HG03095 (cell line): Measurements from ENCODE around the gene SAP130.
"Not testable (repeated sequence)": the region's sequence is repeated elsewhere in the genome, so short reads cannot be mapped to it uniquely, and the experiment has no call there.

Experiments
- ATAC-seq: cut with Tn5 transposase; IDR thresholded peaks from one replicate; pipeline ENCODE4 v1.9.1; 2021; ENCODE audit warnings: moderate library complexity; ENCODE audit not compliant: unreplicated experiment

Gene SAP130

GRCh38 chr2:127953849-127954248, 74.0 kb downstream of the SAP130 start:
- ATAC-seq, result no peak

GRCh38 chr2:127953128-127953718, 74.6 kb downstream of the SAP130 start:
- ATAC-seq, result no peak

GRCh38 chr2:127951026-127951425, 76.8 kb downstream of the SAP130 start:
- no peak for ATAC-seq

- no peak for ATAC-seq
Measured at GRCh38 chr2:127950264-127950663, 77.6 kb downstream of the SAP130 start.

- no peak for ATAC-seq
Measured at GRCh38 chr2:127945281-127945680, 82.6 kb downstream of the SAP130 start.

GRCh38 chr2:127943186-127943585, 84.7 kb downstream of the SAP130 start:
- ATAC-seq, result no peak

GRCh38 chr2:127942002-127942401, 85.9 kb downstream of the SAP130 start:
- no peak for ATAC-seq

- ATAC-seq, result no peak
Measured at GRCh38 chr2:127941461-127941860, 86.4 kb downstream of the SAP130 start.

GRCh38 chr2:127940641-127941040, 87.2 kb downstream of the SAP130 start:
- no peak for ATAC-seq

GRCh38 chr2:127935337-127935736, 92.5 kb downstream of the SAP130 start:
- no peak for ATAC-seq

GRCh38 chr2:127932199-127932876, 95.5 kb downstream of the SAP130 start:
- no peak for ATAC-seq

- no peak for ATAC-seq
Measured at GRCh38 chr2:127929449-127929848, 98.4 kb downstream of the SAP130 start.

- ATAC-seq, result no peak
Measured at GRCh38 chr2:127927384-127927783, 100.5 kb downstream of the SAP130 start.

GRCh38 chr2:127917916-127918315, 109.9 kb downstream of the SAP130 start:
- ATAC-seq, result no peak

- ATAC-seq, result no peak
Measured at GRCh38 chr2:127913808-127914457, 113.9 kb downstream of the SAP130 start.

- ATAC-seq, result no peak
Measured at GRCh38 chr2:127911737-127912136, 116.1 kb downstream of the SAP130 start.

GRCh38 chr2:127910415-127910814, 117.4 kb downstream of the SAP130 start:
- ATAC-seq, result no peak

GRCh38 chr2:127909019-127909418, 118.8 kb downstream of the SAP130 start:
- no peak for ATAC-seq

- not testable (repeated sequence) for ATAC-seq
Measured at GRCh38 chr2:127907733-127908400, 120.0 kb downstream of the SAP130 start.

GRCh38 chr2:127906206-127906926, 121.5 kb downstream of the SAP130 start:
- ATAC-seq, result no peak
